Fibroblast of skin of left quadriceps (primary cell): ENCODE measurements around the gene PCSK2.
A peak's percentile ranks its signal among the peaks of the same experiment; 100 is the strongest.

Experiments used
- DNase-seq, 2 experiments: peaks; one replicate each; pipeline ENCODE4 v3.0.0-alpha.2; 2013; ENCODE audit warnings: low read depth in 2 of 2

PCSK2 gene

GRCh38 chr20:17504898-17505635, 278.2 kb downstream of the PCSK2 start:
- DNase-seq, result peak; percentile 30 to 31

DNA sequence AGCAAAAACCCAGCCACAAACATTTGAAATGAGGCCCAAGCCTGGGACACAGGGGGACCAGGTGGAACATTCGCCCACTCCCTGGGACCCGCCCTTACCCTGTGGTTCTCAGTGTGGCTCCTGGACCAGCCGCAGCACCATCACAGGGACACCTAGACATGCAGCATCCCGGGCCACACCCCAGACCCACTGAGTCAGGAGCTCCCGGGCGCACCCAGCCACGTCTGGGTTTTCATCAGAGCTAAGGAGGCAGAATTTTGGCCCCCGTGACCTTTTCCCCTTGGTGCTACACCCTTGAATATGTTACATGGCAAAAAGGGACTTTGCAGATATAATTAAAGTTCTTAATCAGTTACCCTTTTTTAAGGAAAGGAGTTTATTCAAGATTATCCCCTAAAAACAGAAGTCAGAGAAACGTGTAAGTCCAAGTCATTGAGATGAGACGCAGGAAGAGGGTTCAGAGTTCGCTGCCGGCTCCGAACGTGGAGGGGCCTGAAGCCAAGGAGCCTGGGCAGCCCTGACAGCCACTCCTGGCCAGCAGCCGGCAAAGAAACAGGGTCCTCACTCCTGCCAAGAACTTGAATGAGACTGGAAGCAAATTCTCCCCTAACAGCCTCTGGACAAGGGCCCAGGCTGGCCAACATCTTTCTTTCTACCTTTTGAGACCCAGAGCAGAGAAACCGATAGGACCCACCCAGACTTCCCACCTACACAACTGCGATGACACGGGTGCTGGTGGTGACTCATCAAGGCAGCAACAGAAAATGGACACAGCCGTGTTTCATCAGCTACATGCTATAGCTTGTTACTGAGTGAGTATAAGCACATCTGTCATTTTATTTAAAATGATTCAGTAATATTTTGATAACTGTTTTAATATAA, 279.0 kb downstream of the PCSK2 start:
- no peak for DNase-seq

GRCh38 chr20:17507032-17507431, 280.2 kb downstream of the PCSK2 start:
- no peak for DNase-seq

GRCh38 chr20:17507531-17507930, 280.7 kb downstream of the PCSK2 start:
- DNase-seq, result no peak

- no peak for DNase-seq
Measured at GRCh38 chr20:17508756-17509155, 281.9 kb downstream of the PCSK2 start.

- no peak for DNase-seq
Measured at GRCh38 chr20:17510548-17510947, 283.7 kb downstream of the PCSK2 start.

- DNase-seq, result no peak
Measured at GRCh38 chr20:17511401-17511800, 284.6 kb downstream of the PCSK2 start.

GRCh38 chr20:17513939-17514338, 287.1 kb downstream of the PCSK2 start:
- no peak for DNase-seq

- no peak for DNase-seq
Measured at GRCh38 chr20:17515053-17515452, 288.2 kb downstream of the PCSK2 start.

DNA sequence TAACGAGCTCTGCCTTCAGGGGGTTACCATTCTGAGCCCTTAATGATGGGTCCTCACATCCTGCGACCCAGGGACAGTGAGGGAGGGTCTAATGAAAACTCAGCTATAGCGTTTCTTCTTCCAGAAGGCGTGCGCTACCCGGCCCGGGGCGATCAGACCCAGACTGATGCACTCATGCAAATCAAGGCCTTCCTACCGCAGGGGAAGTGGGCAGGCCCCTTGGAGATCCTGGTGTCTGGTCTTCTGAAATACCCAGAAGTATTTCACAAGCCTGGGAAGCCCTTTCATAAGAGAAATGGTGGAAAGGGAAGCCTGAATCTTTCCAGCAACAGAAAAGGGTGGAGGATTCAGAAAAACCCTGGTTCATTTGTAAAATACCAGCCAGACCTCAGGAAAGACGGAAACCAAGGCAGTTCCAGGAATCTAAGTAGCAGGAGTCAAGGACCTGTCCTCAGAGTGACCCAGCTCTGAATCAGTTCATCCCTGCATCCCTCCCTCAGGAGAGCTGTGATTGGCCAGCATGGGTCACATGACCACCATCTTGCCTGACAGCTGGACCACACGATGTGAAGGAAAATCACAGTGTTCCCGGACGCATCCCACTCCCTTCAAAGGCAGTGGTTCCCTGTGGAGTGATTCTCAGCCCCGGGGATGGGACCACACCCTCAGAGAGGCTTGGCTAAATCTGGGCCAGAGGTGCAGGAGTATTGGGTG, 291.7 kb downstream of the PCSK2 start:
- DNase-seq, result no peak

DNA sequence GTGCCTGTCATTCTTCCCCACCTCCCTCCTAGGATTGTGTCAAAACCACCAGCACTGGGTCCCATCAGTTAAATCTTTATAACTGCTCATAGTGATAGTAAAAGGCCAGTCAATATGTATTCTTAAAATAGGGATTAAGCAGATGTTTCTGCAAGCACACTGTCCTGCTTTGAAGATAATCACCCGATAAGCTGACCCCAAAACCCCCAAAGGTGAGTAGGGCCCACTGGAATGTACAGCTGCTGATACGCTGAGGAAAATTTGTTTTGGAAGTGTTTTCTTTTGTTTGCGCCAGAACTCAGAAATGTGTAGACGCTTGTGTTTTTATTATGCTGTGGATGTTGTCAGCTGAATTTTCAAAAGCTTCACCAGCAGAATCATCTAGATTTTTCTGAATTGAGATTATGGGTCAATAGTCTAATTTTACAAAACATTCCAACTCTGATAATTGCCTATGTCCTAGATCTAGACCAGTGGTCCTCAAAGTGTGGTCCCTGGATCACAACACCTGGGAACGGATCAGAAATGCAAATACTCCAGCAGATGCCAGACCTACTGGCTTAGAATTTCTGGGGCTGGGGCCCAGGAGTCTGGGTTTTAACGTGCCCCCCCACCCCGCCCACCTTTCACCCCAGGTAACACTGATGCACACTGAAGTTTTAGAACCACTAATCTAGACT, 292.9 kb downstream of the PCSK2 start:
- DNase-seq, result no peak

DNA sequence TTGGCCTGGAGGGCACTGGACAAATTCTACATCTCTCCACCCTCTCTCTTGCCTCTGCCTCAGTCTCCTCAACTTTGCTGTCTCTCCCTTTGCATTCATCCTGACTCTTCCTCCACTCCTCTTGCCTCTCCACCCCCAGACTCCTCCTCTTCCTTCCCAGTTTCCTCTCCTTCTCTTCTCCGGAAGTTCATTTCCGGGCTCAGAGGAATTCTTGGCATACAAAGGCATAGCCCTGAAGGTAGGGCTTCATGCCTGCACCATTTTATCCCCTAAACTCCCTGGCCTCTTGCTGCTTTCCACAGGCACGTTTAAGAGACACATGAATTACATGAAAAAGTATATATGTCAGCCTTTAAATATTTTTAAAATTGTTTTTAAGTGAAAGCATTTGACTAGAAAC, 293.7 kb downstream of the PCSK2 start:
- DNase-seq, result no peak

DNA sequence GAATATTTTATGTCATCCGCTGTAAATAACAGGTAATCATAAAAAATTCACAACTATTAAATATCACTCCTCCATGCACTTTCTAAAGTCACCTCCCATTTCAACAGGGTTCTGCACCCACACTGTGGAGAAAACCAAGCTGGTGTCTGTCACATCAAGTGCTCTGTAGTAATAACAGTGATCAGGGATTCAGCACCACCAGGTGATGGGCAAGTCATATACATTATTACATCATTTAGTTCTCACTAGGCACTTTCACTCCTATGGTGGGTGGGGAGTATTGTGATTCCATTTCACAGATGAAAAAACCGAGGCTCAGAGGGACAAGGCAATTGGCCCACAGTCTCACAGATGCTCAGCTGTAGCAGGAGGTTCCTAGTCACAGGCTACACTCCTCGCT, 295.7 kb downstream of the PCSK2 start:
- DNase-seq, result no peak

DNA sequence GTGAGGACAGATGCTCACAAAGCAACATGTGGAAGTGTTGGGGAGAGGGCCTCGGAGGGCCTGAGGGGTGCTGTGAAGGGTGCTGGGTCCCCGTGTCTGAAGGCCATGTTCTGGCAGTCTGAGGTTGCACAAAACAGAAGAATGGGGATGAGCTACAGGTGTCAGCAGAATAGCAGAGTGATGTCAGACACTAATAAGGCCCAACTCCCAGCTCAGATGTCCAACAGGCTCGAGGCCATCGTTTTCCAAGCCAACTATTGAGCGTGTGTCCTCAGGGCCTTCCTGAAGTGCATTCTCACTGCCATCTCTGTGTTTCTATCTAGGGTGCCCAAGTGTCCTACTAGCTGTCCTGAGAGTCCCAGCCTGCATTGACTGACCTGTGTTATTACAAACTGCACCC, 296.5 kb downstream of the PCSK2 start:
- DNase-seq, result no peak

DNA sequence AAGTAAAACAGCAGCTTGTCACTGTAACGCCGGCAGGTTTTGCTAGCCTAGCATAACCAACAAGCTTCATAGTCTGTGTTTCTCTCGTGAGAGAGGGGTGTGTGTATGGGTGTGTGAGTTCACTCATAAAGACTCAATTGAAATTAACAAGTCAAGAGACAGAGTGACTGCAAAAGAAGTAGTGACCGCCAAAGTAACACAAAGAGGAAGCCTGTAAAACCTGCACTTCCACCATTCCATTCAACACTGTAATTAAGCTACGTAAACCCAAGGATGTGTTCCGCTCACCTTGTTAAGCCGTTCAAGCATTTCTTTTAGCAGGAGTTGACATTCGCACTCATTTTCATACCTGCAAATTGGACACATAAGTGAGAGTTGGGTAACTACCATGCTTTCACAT, 297.7 kb downstream of the PCSK2 start:
- DNase-seq, result no peak

GRCh38 chr20:17525132-17525531, 298.3 kb downstream of the PCSK2 start:
- DNase-seq, result no peak

DNA sequence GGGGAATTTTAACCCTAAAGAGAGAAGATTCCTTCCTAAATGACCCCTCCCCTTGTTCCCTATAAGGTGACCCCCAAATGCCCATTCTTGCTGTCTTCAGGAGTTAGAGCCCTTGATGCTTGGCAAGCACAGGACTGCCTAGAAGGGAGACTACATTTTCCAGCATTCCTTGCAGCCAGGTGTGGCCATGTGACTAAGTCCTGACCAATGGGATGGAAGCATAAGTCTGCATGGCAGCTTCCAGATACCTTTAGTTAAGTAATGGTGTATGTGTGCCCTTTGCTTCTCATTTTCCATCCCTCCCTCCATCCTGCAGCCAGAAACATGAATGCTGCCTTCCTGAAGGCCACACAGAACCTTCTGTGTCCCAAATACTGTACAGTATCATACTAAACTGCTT, 298.8 kb downstream of the PCSK2 start:
- no peak for DNase-seq

GRCh38 chr20:17529586-17529985, 302.7 kb downstream of the PCSK2 start:
- DNase-seq, result no peak

DNA sequence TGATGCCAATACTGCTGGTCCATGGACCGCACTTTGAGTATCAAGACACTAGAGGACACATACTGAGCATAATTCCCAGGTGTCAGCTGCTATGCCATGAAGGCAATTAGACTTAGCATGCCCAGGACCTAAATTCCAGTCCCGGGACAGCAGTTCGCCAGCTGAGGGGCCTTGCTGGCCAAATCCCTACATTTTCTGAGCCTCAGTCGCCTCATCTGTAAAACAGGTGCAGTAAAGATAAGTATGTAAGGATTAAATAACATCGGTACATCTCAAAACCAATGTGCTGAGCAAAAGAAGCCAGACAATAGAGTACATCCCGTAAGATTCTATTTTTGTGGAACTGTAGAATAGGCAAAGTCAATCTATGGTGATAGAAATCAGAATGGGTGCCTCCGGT, 303.3 kb downstream of the PCSK2 start:
- DNase-seq, result no peak

- peak; percentile 22 to 23 for DNase-seq
Measured at GRCh38 chr20:17530716-17531664, 304.1 kb downstream of the PCSK2 start, which contains the start of gene BFSP1. Gene BFSP1, minus strand, starts transcription at chr20:17531379. Its CDS starts 50 bp downstream, at chr20:17531329.

DNA sequence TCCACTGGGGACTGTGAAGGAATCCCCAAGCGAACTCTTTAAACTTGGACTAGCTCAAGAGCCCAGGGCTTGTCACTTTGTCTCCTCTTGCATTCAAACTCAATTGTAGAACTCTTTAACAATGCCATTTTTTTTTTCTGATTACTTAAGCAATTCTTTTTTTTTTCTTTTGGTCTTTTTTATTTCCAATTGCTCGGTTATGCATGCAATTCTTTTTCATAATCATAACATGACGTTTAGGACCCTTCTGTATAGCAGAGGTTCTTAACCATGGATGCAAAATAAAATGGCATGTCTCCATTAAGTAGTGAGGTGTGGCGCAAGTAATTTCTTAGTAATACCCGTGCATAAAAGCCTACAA, 304.8 kb downstream of the PCSK2 start:
- no peak for DNase-seq
